Endodermal cell (in vitro differentiated cells): ENCODE data around the gene TOM1. TPM values are rescaled to one million over a fixed set of nuclear protein-coding genes. Genes with fewer than 3 reads are reported as not detected.

Experiments used
- DNase-seq: peaks from one replicate; pipeline ENCODE4 v3.0.0-alpha.2; 2017
- H3K27ac ChIP-seq: 2 replicates; pipeline ENCODE4 v1.5.1; 2013; ENCODE audit warnings: mild to moderate bottlenecking, low read depth, low read length, moderate library complexity
- H3K27me3 ChIP-seq: 2 replicates; pipeline ENCODE4 v1.6.1; 2013; ENCODE audit warnings: mild to moderate bottlenecking, low read length, moderate library complexity; ENCODE audit not compliant: insufficient read depth, control insufficient read depth, poor library complexity, severe bottlenecking
- H3K36me3 ChIP-seq: 2 replicates; pipeline ENCODE4 v1.7.0; 2013; ENCODE audit warnings: mild to moderate bottlenecking, low read length, moderate library complexity; ENCODE audit not compliant: control insufficient read depth, insufficient read depth
- H3K4me1 ChIP-seq: one replicate; pipeline ENCODE4 v1.7.0; 2013; ENCODE audit warnings: low read length; ENCODE audit not compliant: control insufficient read depth, insufficient read depth
- H3K4me3 ChIP-seq: 2 replicates; pipeline ENCODE4 v1.5.1; 2013; ENCODE audit warnings: mild to moderate bottlenecking, low read length, moderate library complexity
- H3K9ac ChIP-seq: 2 replicates; pipeline ENCODE4 v1.6.1; 2013; ENCODE audit warnings: mild to moderate bottlenecking, low read length, moderate library complexity; ENCODE audit not compliant: poor library complexity, severe bottlenecking; ENCODE audit errors: extremely low read depth
- H3K9me3 ChIP-seq: 2 replicates; pipeline ENCODE4 v1.6.1; 2013; ENCODE audit warnings: mild to moderate bottlenecking, low read length, moderate library complexity; ENCODE audit not compliant: control insufficient read depth
- H3K27ac Mint-ChIP-seq: 2 replicates; pipeline ENCODE4 v1.8.0; 2020; ENCODE audit warnings: mixed read lengths
- H3K27me3 Mint-ChIP-seq: 2 replicates; pipeline ENCODE4 v1.8.0; 2021; ENCODE audit warnings: mild to moderate bottlenecking, mixed read lengths; ENCODE audit not compliant: insufficient read depth
- H3K36me3 Mint-ChIP-seq: 2 replicates; pipeline ENCODE4 v1.8.0; 2020; ENCODE audit warnings: low read depth, mixed read lengths
- H3K4me1 Mint-ChIP-seq: 2 replicates; pipeline ENCODE4 v1.8.0; 2020; ENCODE audit warnings: mixed read lengths
- H3K4me3 Mint-ChIP-seq: 2 replicates; pipeline ENCODE4 v1.8.0; 2020; ENCODE audit warnings: mild to moderate bottlenecking, moderate library complexity, mixed read lengths
- H3K9me3 Mint-ChIP-seq: 2 replicates; pipeline ENCODE4 v1.8.0; 2020; ENCODE audit warnings: mild to moderate bottlenecking, mixed read lengths
- WGBS, 2 experiments: methylation state at CpG; one replicate each; pipeline versions ENCODE4 v1.1.5 to v1.1.7; 2013; ENCODE audit warnings: missing lambda C conversion rate in 2 of 2, mixed read lengths in 1 of 2; ENCODE audit not compliant: insufficient coverage in 1 of 2, insufficient read length in 1 of 2; 5-methylcytosine and 5-hydroxymethylcytosine counted together
- total RNA-seq, 2 donors: library from RNA; stranded (reverse); fragmentation: NEBNext Ultra II Directional in 1 of 2; extraction: Animal tissue kit (Norgen Biotek cat#: 25700) in 1 of 2; gene quantifications; 2 replicates in 1 of 2; 3 replicates in 1 of 2; pipeline ENCODE4 v1.2.1, GENCODE V29; 2021
- TF ChIP-seq, protein P1 (sequence below): fragments of 200-600 bp; sonication (generic); conservative IDR thresholded peaks from 2 replicates; pipeline ENCODE4 v1.5.0; 2021; ENCODE audit warnings: antibody characterized with exemption, mild to moderate bottlenecking

TOM1 gene
- total RNA-seq, 2 donors from 2014 or later = 31.3 to 33.3 TPM

DNA sequence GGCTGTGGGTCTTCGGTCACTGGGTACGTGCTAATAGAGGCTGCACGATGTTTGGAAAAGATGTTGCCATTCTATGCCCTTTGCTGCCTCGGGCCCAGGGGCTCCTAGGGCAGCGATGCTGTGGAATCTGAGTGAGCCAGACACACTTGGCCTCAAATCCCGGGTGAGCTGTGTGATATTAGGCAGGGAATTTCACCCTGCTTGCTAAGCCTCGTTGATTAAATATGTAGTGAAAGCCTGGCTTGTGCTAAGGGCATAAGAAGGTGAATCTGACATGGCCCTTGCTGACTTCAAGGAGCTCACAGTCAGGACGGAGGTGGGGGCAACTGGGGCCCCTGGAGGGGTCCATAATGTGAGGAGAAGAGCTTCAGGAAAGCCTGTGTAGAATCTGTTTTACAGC is 75.8 kb downstream of the TOM1 start:
- Histone ChIP-seq H3K27me3 (no peaks in the 10 kb centered on the region), H3K4me3 (no peak overlapping the region), H3K9ac (no peak overlapping the region), H3K9me3 (no peaks in the 10 kb centered on the region), H3K36me3 (no peaks in the 10 kb centered on the region), H3K27ac (no peak overlapping the region), H3K4me1 (peaks cover 20% of the 10 kb centered on the region)
- Mint-ChIP-seq H3K9me3 (peaks cover 6% of the 10 kb centered on the region), H3K27ac (no peak overlapping the region), H3K36me3 (no peaks in the 10 kb centered on the region), H3K27me3 (peaks cover 9% of the 10 kb centered on the region), H3K4me3 (no peak overlapping the region), H3K4me1 (peaks cover 44% of the 10 kb centered on the region)
- WGBS, 2 experiments = 92 to 97% methylated on average over 7 to 8 of the region's 8 CpGs
- no peak for DNase-seq
- TF ChIP-seq, protein P1, sequence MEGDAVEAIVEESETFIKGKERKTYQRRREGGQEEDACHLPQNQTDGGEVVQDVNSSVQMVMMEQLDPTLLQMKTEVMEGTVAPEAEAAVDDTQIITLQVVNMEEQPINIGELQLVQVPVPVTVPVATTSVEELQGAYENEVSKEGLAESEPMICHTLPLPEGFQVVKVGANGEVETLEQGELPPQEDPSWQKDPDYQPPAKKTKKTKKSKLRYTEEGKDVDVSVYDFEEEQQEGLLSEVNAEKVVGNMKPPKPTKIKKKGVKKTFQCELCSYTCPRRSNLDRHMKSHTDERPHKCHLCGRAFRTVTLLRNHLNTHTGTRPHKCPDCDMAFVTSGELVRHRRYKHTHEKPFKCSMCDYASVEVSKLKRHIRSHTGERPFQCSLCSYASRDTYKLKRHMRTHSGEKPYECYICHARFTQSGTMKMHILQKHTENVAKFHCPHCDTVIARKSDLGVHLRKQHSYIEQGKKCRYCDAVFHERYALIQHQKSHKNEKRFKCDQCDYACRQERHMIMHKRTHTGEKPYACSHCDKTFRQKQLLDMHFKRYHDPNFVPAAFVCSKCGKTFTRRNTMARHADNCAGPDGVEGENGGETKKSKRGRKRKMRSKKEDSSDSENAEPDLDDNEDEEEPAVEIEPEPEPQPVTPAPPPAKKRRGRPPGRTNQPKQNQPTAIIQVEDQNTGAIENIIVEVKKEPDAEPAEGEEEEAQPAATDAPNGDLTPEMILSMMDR = no peak

DNA sequence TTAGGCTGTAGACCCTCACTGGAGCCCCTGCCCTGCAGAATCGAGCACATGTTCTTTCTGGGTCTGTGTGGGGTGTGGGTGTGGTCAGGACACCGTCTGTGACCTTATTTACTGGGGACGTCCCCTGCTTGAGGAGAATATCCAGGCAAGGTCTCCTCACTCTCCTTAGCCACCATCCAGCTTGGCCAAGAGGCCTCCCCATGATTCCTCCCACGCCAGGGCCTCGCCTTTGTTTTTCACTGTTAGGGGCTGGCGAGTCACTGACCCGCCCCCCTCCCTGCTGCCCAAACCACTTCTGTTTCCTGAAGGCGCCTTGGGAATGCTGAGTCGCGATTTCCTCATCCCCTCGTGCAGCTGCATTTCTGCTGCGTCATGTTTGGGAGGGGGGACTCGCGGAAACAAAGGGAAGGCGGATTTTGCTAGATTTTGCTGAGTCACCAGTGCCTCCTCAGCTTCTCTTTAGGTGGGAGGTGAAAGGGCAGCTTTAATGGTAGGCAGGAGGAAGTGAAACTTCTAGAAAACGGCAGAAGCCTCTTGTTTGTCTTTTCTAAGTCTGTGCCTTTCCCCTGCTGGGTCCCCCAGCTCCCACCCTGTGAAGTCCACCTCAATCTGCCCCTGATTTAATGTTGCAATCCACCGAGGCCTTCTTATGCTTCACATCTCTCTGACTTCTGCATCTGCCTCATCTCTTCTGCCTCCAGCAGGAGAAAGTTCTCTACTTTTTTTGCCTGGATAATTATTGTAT is 77.2 kb downstream of the TOM1 start:
- peak overlapping the region; percentile 8 for H3K4me3 Mint-ChIP-seq
- peaks cover 17% of the 10 kb centered on the region for H3K27me3 Mint-ChIP-seq
- 7 to 14% methylated on average over 4 to 16 of the region's 17 CpGs for WGBS, 2 experiments
- peaks cover 5% of the 10 kb centered on the region for H3K9me3 Mint-ChIP-seq
- Histone ChIP-seq H3K36me3 (no peaks in the 10 kb centered on the region), H3K9me3 (no peaks in the 10 kb centered on the region), H3K9ac (peak overlapping the region; percentile 47), H3K27me3 (peaks cover 9% of the 10 kb centered on the region), H3K4me3 (no peak overlapping the region), H3K27ac (peak overlapping the region; percentile 86), H3K4me1 (peaks cover 21% of the 10 kb centered on the region)
- DNase-seq = peak; percentile 98
- TF ChIP-seq, protein P1 = no peak
- no peaks in the 10 kb centered on the region for H3K36me3 Mint-ChIP-seq
- peaks cover 51% of the 10 kb centered on the region for H3K4me1 Mint-ChIP-seq
- peak overlapping the region; percentile 91 for H3K27ac Mint-ChIP-seq

DNA sequence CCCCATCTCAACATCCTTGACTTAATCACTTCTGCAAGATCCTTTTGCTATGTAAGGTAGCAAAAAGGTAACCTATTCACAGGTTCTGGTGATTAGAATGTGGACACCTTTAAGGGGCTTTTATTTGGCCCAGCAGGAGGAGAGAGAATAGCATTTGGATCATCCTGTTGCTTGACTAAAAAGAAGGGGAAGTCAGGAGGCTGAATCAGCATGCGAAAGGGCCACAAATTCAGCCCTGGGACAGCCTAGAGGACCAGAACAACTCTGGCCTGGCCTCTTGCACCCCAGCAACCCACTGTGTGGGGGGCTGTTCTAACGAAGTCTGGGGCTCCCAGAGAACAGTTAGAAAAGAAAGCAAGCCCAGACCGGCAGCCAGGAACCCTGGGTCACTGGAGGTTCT is 78.0 kb downstream of the TOM1 start:
- peaks cover 10% of the 10 kb centered on the region for H3K27me3 ChIP-seq
- no peaks in the 10 kb centered on the region for H3K36me3 ChIP-seq
- peaks cover 19% of the 10 kb centered on the region for H3K27me3 Mint-ChIP-seq
- peak overlapping the region; percentile 91 for H3K27ac Mint-ChIP-seq
- TF ChIP-seq, protein P1 = no peak
- H3K4me3 Mint-ChIP-seq = no peak overlapping the region
- DNase-seq = peak; percentile 81
- H3K4me1 ChIP-seq = peaks cover 19% of the 10 kb centered on the region
- 39 to 55% methylated on average over 2 to 3 of the region's 3 CpGs for WGBS, 2 experiments
- peaks cover 53% of the 10 kb centered on the region for H3K4me1 Mint-ChIP-seq
- H3K9me3 ChIP-seq = no peaks in the 10 kb centered on the region
- H3K9ac ChIP-seq = no peak overlapping the region
- H3K9me3 Mint-ChIP-seq = no peaks in the 10 kb centered on the region
- H3K36me3 Mint-ChIP-seq = no peaks in the 10 kb centered on the region
- H3K27ac ChIP-seq = peak overlapping the region; percentile 4
- H3K4me3 ChIP-seq = no peak overlapping the region
